ENCODE data around the gene NOC3L.

DNA sequence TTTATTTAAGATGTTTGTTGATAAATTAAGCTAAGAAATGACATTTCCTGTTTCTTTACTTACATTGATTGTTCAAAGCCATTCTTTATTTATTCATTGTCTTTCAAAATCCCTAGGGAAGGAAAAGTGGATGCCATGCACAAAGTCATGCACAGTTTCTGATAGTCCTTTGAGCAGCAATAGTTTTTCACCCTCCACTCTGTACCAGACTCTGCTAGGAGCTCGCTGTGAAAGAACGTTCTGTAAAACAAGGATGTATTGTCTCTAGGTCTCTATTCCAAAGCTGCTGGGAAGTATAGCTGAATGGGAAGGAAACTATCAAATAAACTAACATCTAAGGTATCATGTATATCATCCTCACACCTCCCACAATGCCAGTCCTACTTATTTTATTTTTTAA is 7.8 kb upstream of the NOC3L start:
- TF ChIP-seq POLR2AphosphoS5 (IDR thresholded peaks at IDR 0.05; ENCODE audit: borderline replicate concordance, low read depth, low read length) (no peak), EZH2 (IDR thresholded peaks at IDR 0.05) (no peak)

Measured in SK-N-MC (cell line).